CD4-positive, alpha-beta T cell treated with Interleukin-6 at 100 ng/mL for 8 hours (primary cell): ENCODE data around the gene PLCL1.
"Not testable (repeated sequence)": the region's sequence is repeated elsewhere in the genome, so short reads cannot be mapped to it uniquely, and the experiment has no call there.

ENCODE experiments used
- DNase-seq: peaks from one replicate; pipeline ENCODE4 v3.0.0-alpha.2; 2020; ENCODE audit warnings: mixed read lengths, low spot score

Gene PLCL1

DNA sequence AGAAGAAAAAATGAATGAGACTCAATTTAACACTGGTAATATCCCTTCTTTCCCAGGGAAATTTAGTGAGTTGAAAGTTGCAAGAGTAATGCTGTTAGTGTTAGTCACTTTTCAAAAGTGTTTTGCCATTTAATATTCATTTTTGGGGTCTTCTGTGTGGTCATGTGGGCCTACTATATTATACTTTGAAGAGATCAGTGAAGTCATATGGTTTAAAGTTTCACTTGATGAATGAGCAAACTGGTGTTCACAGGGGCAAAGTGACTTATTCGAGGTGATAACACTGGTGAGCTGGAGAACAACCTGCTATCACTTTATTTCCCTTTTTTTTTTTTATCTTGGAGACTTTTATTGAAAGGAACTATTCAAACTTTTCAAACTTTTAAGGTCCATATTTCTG, 196.0 kb downstream of the PLCL1 start:
- no peak for DNase-seq

DNA sequence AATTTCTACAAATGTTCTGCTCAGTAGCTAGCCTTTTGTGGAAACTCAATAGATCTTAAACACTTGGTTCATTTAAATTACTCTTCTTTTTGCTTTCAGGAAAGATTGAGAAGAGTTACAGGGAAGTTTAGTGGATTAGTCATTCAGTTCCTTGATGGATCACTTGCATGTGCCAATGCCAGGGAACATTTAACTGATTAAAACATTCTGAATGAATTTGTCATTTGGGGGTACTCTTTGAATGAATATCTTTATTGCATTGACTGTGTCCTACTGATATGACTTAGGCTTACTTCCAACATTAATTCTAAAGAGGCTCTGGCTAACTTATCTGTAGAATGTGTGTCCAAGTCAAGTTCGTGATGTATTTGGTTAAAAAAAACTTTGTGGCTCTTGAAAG, 199.8 kb downstream of the PLCL1 start:
- no peak for DNase-seq

DNA sequence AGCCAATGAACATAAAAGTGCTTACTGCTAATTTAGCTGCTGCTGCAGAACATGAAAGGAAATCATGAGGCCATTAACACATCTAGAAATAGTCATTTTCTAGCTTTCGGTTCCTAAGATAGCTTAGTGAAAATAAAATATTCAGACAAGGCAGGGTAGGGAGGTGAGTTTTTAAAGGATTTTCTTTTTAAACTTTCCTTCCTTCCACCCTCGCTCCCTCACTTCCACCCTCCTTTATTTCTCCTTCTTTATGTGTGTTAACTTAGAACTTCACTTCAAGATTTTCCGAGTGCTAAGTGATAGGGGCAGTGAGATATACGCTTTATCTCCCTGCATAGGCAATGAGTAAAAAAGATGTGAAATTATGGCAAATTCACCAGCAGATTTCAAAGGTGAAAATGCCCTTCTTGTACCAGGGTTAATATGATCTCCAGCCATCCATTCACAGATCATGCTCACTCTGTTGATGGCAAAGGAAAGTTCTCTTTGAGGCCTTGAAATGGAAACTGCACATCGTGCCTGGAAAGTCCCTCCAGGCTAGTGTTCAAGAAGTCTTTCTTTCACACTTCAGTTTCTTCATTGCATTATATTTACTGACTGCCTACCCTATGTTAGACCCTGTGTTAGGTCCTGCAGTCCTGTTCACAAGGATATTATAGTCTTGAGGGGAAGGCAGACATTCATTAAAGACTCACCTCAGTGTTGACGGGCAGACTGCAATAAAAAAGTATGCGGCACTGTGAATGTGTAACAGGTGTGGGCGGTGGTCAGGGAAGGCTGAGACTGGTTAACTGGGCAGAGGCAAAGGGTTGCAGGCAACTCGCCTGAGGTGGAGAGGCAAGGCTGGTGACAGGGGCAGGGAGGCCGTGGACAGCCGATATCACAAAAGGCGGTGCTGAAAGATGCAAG, 200.8 kb downstream of the PLCL1 start:
- no peak for DNase-seq

DNA sequence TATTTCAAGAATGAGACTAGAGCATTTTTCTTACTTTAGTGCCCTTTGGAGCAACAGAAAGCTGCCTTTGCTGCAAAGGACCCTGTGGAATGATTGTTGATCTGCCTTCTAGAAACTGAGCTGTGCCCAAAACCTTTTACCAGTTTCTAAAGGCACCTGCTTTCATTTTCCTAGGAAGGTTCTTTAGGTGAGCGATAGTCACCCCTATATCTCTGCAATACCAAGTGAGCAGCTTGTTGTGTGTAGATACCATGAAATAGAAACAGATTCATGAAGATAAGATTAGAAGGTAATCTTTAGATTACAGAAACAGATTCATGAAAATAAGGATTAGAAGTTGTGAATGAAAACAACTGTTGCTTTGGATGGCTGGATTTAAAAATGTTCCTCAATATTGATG, 202.3 kb downstream of the PLCL1 start:
- DNase-seq, result no peak

DNA sequence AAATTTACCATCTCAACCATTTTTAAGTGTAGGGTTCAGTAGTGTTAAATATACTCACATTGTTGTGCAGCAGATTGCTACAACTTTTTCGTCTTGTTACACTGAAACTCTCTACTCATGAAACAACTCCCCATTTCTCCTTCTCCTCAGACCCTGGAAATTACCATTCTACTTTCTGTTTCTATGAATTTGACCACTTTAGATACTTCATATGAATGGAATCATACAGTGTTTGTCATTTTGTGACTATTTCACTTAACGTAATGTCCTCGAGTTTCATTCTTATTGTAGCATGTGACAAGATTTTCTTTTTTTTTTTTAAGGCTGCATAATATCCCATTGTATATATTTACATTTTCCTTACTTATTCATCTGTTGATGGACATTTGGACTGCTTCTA, 203.8 kb downstream of the PLCL1 start:
- DNase-seq, result no peak

DNA sequence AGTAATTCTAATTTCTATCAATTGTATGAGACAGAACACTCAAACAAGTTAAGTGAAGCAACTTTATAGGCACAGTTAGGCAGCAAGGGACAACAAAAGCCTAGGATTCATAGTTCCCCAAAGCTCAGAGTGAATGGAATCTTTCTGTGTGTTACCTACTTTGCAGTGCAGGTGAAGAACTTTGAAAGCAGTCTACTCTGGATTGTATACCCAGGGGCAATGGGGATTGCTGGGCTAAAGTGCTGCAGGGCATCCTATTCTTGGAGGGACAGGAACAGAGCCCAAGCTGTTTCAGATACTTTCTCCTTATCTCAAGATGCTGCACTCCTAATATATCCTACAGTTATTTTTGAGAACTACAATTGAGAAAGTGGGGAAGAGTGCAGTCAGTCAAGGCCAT, 207.6 kb downstream of the PLCL1 start:
- no peak for DNase-seq

DNA sequence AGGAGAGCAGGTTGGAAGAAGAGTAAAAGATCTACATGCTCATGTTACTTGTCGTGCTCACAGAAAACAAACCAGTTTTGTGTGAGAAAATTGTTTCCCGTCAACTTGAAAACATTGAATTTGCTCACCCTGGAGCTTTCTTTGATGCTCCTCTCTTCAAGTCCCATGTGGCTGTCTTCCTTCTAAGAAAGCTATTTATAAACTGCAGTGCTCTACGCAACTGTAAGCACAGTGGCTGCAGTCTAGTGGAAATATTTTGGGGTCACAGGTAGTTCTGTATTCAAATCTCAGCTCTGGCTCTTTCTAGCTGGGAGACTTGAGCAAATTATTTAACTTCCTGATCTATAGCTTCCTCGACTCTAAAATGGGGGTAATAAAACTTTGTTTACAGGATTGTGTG, 211.8 kb downstream of the PLCL1 start:
- DNase-seq, result no peak

DNA sequence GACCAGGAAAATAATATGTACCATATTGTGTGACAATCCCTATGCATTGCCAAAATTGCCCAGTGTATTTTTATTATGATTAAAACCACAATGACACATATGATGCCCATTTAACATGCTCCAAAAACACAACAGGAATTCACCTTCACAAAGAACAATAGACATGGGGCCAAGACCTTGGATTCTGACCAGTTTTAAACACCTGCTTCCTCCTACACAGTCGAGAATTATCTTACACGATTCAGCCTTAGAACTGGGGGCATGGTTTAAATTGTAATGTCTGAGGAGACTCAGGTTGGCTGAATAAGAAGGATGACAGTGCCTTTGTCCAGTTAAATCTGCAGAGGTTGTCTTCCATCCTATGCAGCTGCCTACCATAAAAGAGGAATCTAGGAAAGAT, 212.7 kb downstream of the PLCL1 start:
- DNase-seq, result no peak

DNA sequence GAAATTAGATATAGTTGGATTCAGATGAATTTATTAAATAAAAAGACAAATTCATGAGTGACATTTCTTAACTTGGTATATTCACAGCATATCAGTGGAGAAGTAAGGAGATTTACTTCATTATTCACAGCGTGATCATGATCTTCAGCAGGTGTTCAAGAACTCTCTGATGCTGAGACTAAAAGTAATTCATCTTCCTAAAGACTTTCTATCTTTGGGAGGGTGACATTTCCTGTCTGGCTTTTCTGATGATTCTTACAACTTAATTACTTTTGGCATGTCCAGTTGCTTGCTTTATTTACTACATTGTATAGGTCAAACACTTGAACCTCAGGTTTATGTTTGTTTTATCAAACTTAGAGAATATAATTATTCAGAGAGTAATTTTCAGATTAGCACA, 224.6 kb downstream of the PLCL1 start:
- DNase-seq, result no peak

DNA sequence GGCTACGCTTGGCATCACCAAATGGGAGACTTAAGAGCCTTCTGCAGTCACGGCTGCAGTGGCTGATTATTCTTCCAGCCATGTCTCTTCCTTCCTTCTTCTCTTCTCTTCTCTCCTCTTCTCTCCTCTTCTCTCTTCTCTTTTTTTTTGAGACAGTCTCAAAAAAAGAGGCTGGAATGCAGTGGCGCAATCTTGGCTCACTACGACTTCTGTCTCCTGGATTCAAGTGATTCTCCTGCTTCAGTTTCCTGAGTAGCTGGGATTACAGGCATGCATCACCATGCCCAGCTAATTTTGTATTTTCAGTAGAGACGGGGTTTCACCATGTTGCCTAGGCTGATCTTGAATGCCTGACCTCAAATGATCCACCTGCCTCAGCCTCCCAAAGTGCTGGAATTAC, 225.2 kb downstream of the PLCL1 start:
- not testable (repeated sequence) for DNase-seq

DNA sequence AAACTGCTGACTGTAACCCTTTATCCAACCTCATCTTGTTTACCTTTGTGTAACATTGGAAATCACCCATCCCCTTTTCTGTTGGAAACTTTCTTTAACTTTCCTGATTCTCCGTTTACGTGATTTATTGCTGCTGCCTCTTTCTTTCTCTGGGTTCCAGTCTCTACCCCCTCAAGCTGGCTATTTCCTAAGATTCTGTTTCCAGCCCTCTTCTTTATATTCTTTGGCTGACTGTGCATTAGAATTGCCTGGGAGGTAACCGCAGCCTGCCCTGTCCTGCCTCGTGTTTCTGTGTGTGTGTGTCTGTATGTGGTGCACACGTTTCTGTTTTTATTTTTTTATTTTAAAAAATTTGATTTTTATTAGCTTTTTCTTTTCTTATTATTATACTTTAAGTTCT, 229.2 kb downstream of the PLCL1 start:
- DNase-seq, result no peak

DNA sequence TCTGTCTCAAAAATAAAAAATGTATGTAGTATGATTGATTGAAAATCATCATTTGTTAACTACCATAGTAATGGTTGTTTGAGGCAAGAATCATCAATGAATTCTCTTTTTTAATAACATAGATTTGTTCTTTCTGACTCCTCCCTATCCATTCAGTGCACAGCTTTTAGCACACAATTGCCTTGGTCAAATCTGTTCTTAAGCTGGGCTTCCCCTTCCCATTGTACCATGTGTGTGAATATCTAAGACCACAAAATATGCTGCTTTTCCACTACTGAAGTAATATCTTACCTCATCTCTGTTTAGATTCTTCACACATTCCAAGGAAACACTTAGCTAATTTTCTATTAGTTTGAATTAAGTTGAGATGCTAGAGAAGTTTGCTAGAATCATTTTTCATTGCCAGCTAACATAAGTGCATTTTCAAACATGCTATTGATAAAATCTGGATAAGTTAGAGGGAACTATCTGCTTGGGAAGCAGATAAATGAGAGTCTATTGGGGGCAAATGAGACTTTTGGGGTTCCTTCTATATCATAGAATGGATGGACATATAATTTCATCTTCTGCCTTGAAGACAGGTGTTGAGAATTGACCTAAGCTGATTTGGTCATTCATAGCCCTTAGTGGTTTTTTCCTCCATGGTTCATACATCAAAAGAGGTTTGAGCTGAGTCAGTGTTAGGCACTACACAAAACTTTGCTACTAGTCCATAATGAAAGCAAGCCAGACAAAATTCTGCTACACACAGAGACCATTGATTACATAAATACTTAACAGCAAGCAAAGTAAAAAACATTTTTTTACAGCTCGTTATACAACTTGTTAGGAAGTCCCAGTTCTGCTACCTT, 231.9 kb downstream of the PLCL1 start:
- no peak for DNase-seq

DNA sequence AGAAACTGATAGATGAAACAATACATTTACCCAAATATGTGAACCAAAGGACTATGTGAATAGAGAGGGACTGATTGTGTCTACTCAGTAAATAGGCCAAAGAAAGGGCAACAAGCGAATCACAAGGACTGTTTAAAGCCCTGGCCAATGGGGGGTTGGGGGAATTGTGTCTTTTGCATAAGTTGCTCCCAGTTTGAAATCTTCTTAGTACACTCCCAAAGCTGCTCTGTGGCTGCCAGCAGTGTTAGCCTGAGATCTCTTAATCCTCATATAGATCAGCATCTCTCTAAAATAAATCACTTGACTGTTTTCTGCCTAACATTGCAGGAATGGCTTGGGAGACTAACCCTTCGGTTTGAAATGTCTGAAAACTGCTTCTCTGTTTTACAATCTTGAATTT, 236.4 kb downstream of the PLCL1 start:
- no peak for DNase-seq

DNA sequence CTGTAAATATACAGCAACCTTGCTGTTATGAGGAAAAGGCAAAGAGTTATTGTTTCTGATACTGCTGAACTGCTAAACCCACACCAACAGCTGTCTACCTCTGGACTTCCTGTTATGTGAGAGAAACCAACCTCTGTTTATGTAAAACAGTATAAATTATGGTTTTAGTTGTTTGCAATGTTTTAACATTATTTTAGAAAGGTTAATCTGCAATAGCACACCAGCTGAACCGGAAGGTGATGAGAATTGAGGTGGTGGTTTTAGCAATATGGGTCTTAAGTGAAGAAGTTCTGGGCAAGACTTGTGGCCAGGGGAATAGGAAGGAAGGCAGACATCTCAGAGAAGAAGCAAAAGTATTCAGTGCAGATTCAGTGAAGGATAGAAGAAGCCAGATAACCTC, 237.8 kb downstream of the PLCL1 start:
- DNase-seq, result no peak

DNA sequence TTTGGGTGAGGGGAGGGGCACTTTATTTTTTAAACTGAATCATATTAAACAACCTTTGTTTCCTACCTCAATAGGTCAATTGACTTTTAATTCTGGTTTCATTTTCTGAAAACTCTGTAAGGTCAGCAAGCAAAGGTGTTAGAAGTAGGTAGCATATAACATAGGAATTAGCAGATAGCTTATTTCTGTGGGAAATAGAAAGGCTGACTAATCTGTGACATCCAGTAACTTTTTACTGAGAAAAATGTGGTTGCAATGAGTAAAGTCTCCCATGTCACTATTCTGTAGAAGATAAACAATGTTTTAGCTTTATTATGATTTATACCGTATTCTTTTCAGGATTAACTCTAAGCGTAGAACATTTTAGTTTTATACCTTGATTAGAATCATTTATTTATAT, 240.4 kb downstream of the PLCL1 start:
- no peak for DNase-seq

DNA sequence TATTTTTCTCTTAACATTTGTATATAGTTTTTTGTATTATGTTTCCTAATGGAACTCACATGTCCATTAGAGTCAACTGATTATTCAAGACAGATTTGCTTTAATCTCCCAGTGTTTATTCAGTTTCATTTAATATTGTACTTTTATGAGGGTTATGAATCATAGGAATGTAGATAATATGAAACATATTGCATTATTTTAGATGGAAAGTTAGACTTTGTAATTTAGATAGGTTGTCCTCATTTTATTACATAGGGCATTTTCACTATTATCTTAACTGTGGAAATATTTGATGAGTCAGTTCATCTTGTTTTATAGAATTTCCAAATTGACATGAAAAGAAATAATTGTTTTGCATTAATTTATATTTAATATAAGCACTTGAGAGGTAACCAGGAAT, 240.8 kb downstream of the PLCL1 start:
- no peak for DNase-seq

DNA sequence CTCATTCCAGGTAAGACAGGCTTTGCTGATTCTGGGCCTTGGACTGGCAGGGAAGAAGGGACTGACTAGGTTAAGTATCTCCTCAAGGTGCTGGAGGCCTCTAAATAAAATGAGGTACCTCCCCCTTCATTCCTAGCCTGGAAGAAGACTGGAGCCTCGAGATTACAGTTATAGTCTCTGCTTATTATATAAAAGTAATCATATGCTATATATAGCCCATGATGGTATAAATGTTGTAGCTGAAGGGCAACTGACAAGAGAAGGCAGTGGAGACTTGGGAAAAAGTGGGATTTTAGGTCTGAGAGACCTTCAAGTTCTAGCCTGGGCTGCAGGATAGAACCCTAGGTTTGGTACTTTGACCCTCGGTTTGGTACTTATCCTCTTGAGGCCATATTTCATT, 248.3 kb downstream of the PLCL1 start:
- DNase-seq, result no peak

DNA sequence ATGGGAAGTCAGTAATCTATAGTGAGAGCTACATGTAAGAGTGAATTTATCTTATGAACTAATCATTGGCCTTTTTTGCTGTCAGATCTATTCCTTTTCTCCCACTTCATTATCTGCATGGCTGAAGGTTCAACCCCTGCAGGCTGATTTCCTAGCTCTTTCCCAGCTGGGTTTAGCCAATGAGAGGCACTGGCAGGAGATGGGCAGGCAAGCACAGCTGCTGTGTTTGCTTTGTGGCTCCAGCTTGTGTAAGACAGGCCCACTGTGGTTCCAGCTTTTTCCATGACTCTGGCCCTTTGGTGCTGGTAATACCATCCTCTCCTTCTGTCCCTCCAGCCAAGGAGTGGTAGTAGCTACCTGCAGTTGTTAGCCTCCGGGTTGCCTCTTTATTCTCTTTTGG, 248.8 kb downstream of the PLCL1 start:
- DNase-seq, result no peak

DNA sequence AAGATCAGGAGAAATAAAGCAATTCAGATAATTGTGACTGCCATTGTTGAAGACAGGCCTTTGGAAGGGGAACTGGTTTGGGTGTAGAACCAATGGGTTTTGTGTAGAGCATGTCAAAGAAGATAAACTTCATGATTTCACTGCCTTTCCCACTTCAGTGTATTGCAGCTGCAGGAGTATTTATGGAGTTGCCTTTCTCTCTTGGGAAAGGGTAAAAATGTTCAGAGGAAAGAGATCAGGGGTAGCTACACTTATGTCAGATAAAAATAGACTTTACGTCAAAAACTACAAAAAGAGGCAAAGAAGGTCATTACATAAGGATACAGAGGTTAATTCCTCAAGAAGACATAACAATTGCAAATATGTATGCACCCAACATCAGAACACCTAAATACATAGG, 249.4 kb downstream of the PLCL1 start:
- DNase-seq, result no peak

DNA sequence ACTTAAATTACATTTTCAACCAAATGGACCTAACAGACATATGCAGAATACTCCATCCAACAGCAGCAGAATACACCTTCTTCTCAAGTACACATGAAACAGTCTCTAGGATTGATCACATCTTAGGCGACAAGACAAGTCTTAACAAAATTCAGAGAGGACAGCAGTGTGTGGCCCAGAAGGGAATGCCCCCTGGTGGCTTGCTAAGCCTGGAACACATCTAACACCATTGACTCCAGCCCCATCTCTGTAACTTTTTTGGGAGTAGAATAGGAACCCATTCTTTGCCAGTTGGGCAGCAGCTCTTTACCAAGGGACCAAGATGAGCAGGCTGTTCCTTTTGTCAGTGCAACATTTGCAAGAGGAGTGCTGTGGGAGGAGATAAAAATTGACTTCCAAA, 249.9 kb downstream of the PLCL1 start:
- DNase-seq, result peak; percentile 44

DNA sequence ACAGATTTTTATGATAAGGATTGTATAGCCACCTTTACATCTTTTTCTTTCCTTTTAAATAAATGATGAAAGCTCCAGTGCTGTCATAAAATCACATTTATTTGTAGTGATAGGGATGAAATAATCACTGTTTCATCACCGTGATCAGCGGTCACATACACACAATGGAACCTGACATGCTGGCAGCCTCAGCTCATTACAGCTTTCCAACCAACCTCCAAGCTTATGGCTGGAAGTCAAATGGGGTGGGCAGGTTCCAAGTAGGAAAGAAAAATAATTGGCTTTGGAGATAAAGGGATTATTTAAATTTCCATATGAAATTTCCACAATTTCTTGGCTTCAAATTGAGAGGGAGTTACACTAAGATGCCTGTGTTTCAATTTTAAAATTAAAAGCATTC, 251.3 kb downstream of the PLCL1 start:
- DNase-seq, result no peak

DNA sequence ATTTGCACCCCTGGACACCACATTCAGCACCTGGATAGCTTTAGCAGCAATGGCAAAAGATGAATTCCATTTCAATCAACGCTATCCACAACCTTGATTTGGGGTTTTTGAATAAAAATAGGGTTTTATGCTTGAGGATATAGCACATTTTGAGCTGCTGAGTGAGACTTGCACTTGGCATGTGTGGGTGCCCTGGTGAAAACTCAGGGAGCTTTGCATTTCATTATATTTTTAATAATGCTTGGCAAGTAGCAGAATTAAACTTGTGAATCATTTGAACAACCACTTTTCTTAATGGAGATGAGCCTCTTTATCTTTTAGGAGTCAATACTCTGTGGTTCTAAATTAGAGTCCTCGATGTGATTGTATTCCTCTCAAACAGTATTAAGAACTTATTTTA, 252.4 kb downstream of the PLCL1 start:
- DNase-seq, result no peak

DNA sequence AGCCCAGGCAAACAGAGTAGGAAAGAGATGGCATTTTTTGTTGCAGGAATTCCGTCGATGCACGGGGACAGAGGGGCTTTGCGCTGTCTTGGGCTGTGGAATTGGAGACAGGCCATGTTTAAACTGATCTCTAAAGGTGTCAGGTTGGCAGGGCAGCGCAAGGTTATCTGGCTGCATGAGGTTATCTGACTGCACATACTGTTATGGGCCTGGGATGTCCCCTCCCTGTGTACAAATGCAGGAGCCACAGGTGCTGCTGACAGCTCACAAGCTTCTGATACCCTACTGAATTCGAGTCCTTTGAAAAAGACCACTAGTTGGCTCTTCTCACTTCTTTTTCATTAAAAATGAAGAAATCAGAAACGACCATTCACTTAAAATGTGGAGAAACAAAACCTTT, 255.4 kb downstream of the PLCL1 start:
- DNase-seq, result no peak
